Activated CD8-positive, alpha-beta memory T cell treated with anti-CD3 and anti-CD28 coated beads, Interleukin-2, amount 50 U/mL, for 24 hours (primary cell): Measurements from ENCODE around the gene NOXA1.
"Not testable (repeated sequence)": the region's sequence is repeated elsewhere in the genome, so short reads cannot be mapped to it uniquely, and the experiment has no call there.

Experiments used
- DNase-seq: peaks from one replicate; pipeline ENCODE4 v3.0.0-alpha.2; 2020; ENCODE audit errors: extremely low read depth

NOXA1 gene, protein sequence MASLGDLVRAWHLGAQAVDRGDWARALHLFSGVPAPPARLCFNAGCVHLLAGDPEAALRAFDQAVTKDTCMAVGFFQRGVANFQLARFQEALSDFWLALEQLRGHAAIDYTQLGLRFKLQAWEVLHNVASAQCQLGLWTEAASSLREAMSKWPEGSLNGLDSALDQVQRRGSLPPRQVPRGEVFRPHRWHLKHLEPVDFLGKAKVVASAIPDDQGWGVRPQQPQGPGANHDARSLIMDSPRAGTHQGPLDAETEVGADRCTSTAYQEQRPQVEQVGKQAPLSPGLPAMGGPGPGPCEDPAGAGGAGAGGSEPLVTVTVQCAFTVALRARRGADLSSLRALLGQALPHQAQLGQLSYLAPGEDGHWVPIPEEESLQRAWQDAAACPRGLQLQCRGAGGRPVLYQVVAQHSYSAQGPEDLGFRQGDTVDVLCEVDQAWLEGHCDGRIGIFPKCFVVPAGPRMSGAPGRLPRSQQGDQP

DNA sequence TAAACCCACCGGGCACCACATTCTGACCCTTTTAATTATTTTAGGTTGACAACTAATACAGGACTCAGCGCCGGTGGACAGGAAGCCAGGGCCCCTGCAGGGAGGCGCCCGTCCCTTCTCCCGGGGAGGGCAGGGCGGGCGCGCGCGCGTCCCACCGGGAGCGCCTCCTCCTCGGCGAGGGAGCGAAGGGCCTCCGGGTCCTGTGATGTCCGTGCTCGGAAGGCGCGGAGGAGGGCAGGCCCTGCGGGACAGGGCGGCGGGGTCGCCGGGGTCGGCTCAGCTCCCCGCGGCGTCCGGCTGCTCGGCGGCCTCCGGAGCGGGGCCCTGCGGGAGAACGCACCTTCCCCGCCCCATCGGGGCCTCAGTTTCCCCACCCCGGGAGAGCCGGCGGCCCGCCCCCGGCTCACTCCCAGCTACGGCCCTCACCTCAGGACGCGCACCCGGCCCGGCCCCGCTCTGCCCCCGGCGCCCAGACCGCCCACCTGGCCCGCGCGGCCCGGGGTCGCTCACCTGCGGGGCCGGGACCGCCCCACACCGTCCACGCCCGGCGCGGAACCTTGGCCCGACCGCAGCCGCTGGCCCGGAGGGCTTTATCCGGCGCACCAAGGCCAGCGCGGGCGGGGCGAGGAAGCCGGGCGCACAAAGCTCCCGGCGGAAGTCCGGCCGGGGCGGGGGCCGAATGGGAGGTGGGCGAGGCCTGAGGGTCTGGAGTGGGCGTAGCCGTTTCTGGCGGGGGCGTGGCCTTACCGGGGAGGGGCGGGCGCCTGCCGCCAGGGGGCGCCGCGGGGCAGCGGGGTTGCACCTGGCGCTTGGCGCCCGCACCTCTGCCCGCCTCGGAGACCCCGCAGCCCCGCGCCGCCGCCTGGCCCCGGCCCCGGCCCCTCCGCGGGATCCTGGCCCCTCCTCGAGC, at the start of gene NOXA1, which contains the start of gene EXD3:
TSS of gene NOXA1 (plus strand) at position 790 of the 910 bp plus-strand sequence. CDS start 137 bp downstream, outside the sequence.
TSS of gene EXD3 (minus strand) at position 559 of the 910 bp plus-strand sequence. CDS start 27,805 bp downstream, outside the sequence.
- peak; percentile 85 for DNase-seq

DNA sequence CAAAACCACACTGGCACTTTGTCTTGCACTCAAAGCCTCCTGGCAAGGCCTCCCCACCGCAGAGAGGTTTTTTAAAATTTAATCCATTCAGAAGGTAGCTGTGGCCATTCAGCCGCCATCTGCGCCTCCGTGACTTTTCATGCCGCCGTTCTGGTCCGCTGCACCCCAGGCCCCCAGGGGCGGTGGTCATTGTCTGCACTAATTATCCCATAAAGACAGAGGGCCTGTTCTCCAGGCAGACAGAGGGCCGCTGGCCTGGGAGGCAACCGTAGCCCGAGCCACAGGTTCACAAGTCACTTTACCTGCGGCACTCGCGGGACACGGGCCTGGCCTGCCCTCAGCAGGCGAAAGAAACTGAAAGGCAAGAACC, 49.6 kb upstream of the NOXA1 start:
- DNase-seq, result no peak

DNA sequence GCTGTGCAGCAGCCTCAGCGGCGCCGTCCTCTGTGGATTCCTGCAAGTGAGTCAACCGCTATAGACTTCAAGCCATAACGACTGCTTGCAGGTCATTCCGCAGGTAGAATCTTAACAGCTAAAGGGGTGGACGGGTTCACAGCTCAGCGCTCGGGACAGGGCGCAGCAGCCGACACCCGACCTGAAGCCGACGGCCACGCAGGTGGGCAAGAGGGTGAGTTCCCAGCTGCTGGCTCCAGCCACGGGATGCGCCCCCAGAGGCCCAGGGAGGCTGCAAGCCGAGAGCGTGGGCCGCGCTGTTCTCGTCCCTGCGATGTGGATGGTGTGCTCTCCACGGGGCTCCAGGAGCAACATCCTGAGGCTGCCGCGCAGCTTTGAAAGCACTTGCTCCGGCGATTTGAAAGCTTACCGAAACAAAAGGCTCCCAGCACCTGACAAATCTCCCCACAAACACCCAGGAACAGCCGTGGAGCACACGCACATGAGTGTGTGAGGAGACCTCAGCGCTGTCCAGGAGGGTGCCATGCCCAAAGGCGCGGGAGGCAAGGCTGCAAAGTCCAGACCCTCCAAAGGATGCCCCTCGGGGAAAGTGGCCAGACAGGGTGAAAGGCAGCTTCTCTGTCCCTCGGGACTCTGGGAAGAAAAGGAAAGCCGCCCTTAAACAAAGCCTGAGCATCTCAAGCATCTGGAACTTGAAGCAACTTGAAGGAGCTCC, 48.9 kb upstream of the NOXA1 start:
- no peak for DNase-seq

DNA sequence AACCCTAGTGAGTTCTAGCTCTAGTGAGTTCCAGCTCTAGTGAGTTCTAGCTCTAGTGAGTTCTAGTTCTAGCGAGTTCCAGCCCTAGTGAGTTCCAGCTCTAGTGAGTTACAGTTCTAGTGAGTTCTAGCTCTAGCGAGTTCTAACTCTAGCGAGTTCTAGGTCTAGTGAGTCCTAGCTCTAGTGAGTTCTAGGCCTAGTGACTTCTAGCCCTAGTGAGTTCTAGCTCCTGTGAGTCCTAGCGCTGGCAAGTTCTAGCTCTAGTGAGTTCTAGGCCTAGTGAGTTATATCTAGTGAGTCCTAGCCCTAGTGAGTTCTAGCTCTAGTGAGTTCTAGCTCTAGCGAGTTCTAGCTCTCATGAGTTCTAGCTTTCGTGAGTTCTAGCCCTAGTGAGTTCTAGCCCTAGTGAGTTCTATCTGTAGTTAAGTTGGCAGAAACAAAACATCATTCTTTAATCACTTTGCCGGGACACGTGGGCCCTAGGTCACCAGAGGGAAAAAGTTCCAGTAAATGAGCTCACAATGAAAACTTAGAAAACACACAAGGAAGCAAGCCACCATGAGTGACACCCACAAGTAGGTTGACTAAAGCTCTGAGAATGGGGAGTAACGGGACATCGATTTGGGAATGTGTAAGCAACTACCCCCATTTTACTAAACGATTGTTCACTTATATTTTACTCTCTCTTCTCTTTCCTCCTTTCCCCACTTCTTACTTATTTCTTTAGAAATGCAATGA, 47.7 kb upstream of the NOXA1 start:
- DNase-seq, result no peak

DNA sequence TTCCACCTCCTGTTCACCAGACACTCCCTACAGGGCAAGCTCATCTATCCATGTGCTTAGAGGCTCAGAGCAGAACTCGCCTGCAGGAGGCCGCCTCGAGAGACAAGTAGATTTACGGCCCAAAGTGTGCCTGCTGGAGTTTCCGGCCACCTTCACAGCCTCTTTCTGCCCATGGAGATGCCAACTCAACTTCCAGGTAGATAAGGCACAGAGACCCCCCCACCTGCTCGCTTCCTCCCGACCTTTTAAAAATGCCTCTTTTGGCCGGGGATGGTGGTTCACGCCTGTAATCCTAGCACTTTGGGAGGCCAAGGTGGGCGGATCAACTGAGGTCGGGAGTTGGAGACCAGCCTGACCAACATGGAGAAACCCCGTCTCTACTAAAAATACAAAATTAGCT, 46.8 kb upstream of the NOXA1 start:
- DNase-seq, result no peak

DNA sequence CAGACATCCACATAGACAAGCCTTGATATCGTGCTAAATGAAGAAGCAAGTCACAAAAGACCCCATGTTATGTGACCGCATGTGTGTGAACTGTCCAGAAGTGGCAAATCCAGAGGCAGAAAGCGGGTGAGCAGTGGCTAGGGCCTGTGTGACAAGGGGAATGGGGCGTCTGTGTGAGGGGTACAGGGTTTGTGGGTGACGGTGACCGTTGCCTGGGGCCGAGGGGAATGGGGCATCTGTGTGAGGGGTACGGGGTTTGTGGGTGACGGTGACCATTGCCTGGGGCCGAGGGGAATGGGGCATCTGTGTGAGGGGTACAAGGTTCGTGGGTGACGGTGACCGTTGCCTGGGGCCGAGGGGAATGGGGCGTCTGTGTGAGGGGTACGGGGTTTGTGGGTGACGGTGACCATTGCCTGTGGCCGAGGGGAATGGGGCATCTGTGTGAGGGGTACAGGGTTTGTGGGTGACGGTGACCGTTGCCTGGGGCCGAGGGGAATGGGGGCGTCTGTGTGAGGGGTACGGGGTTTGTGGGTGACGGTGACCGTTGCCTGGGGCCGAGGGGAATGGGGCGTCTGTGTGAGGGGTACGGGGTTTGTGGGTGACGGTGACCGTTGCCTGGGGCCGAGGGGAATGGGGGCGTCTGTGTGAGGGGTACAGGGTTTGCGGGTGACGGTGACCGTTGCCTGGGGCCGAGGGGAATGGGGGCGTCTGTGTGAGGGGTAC, 44.3 kb upstream of the NOXA1 start:
- DNase-seq, result not testable (repeated sequence)

DNA sequence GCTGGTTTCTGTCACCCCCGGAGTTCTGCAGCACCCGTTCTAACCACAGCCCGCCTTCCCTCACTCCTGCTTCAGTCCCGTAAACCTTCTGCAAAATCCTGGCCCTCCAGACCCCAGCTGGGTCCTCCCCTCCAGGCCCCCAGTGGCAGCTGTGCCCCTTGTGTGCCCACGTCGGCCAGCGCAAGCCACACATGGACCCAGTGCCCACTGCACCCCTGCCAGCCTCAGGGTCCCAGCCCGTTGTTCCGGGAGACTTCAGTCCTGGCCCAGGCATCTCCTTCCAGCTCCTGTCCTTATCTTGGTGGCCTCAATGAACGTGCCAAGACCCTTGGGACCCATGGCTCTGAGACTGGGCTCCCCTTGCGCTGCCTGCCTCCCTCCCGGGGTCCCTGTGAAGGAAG, 43.4 kb upstream of the NOXA1 start:
- DNase-seq, result no peak

DNA sequence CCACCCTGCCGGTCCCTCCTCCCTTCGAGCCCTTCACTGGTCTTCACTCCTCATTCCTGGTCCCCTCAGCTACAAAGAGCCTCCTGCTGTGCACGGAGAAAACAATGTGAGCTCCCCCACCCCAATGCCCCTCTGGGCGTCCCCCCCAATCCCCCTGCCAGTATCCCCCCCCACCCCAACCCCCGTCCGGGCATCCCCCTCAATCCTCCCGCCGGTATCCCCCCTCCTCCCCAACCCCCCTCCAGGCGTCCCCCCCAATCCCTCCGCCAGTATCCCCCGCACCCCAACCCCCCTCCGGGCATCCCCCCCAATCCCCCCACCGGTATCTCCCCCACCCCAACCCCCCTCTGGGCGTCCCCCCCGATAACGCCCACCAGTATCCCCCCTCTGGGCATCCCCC, 43.0 kb upstream of the NOXA1 start:
- DNase-seq, result no peak

DNA sequence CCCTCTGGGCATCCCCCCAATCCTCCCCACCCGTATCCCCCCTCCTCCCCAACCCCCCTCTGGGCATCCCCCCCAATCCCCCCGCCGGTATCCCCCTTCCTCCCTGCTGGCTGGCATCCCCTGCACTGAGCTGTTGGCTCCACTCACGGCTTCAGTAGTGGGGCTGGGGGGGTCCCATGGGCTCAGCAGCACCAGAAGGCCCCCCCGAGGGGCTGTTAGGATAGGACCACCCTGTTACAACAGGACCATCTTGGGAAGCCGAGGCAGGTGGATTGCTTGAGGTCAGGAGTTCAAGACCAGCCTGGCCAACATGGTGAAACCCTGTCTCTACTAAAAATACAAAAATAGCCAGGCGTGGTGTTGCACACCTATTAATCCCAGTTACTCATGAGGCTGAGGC, 42.6 kb upstream of the NOXA1 start:
- no peak for DNase-seq

DNA sequence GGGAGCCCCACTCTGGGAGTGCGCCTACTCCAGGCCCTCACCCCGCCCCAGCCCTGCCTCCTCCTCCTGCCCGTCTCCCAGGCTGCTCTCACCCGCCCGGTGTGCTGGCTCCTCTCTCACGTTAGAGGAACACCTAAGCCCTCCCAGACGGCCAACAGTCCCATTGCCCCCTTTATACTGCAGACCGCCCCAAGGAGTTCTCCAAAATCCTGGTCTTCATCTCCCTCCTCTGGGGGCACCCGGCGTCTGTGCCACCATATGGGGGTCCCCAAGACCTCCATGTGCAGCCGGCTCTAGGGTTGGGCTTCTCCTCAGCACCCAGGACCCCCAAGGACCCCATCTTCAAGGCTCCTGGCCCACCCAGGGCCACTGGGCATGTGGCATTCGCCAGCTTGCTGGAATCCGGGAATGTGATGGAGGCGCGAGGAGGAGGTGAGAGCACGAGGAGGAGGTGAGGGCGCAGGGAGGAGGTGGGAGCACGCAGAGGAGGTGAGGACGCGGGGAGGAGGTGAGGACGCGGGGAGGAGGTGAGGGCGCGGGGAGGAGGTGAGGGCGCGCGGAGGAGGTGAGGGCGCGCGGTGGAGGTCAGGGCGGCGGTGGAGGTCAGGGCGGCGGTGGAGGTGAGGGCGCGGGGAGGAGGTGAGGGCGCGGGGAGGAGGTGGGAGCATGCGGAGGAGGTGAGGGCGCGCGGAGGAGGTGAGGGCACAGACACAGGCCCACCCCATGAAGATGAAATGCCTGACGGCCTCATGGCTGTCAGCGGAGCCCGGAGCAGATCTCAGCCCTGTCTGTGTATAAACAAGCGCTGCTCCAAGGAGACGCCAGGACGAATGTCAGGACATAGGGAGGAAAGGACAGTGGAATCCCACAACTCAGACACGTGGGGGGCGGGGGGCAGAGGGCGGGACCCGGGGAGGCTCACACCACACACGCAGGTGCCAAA, 41.4 kb upstream of the NOXA1 start:
- no peak for DNase-seq

DNA sequence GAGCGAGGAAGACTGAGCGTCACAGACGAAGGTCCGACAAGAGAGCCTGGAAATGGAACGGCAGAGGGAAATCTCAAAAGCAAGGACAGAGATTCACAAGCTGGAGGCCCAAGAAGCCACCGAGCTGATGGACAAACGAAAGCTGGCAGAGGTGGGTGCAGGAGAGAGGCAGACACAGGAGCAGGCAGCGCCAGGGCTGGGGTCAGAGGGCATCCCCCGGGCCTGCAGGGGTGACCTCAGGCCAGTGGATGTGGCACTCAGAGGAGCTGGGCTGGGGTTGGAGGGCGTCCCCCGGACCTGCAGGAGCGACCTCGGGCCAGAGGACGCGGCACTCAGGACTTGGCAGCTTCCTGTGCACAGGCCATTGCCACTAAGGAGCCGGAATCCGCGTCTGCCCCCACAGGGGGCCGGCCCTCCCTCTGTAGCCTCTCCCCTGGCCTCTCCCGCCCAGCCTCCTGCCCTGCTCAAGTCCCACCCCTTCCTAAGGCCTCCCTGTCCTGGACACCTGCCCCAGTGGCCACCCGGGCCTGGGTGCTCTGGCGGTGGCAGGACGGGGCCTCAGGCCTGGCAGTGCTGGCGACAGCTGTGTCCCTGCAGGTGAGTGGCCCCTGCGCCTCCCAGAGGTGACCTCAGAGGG, 40.6 kb upstream of the NOXA1 start:
- no peak for DNase-seq

DNA sequence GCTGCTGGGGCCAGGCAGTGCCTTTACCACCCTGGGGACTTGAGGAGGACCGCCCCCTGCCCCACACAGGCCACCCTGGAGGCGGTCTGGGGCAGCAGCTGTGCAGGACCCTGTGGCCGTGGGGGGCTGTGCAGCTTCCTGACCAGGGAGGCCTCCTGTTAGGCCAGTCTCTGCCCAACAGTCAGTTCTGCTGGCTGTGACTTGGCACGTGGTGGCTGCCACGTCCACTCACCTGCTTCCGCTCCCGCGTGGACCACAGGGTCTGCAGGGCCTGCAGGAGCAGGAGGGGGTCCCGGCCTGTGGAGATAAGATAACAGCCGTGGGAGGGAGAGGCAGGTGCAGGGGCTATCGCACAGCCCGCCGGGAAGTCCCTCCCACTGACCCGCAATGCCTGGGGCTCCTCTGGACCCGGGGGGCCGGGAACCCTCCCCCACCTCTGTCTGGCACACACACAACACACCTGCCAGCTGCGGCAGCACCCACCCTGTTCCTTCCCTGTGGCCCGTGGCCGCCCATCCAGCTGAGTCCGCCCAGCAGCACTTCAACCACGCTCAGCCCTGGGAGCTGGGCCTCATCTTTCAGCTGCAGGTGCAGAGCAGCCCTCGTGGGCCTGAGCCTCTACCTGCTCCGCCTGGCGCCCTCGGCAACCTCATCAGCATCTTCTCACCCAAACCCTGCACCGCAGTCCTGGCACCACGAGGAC, 40.0 kb upstream of the NOXA1 start:
- no peak for DNase-seq

DNA sequence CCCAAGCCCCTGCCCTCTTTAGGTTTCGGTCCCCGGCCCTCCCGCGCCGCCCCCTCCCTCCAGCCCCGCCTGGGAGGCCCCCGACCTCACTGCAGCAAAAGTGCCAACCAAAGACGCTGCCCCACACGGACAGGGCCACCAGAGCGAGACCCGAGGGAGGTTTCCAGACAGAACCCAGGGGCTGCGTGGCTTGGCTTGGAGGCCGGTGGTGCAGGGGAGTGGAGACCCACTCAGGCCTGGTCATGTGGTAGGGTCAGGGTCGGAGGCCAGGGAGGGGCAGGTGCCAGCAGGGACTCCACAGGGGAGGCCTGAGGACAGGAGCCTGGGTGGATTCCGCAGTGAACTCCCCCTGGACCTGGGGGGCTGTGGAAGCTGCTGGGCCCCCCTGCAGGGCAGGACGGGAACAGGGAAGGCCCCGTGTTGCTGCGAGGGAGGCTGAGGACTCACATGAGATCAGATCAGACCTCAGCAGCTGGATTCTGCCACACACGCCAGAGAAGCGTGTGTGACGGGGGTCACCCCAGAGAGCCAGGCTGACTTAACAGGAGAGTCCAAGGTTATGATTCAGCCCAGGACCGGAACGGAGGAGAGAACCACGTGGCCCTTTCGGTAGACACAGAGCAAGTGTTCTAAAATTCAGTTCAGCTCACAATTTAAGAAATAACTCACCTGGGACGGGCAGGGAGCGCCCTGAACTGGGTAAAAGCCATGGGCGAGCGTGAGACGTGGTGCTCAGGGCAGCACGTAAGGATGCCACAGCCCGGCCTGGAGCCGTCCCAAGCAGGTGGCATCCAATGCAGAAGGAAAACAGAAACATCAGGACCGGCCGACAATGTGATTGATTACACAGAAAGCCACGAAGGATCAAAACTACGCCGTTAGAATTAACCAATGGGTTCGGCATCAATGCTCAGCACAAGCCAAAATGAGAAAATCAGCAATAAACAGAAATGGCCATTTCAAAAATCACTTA, 39.1 kb upstream of the NOXA1 start:
- DNase-seq, result no peak

DNA sequence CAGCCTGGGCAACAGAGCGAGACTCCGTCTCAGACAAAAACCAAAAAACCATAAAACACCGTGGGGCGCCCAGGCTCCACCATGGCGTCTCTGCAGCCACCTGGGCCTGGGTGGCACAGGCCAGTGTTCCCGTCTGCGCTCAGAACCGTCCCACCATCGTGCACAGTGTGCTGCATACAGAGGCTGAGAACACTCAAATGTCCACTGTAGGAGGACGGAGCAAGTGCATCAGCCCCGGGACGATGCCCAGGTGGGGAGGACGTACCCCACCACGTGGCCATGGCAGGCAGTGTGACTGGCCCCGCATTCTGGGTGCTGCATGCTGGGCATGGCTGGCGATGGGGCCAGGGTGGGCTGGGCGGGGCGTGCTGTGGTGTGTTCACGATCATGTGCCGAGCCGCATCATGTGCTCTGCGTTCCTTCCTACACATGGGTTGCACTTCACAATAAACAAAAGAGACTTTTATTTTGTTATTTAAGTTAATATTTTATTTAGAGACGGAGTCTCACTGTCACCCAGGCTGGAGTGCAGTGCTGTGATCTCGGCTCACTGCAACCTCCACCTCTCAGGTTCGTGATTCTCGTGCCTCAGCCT, 38.0 kb upstream of the NOXA1 start:
- no peak for DNase-seq

DNA sequence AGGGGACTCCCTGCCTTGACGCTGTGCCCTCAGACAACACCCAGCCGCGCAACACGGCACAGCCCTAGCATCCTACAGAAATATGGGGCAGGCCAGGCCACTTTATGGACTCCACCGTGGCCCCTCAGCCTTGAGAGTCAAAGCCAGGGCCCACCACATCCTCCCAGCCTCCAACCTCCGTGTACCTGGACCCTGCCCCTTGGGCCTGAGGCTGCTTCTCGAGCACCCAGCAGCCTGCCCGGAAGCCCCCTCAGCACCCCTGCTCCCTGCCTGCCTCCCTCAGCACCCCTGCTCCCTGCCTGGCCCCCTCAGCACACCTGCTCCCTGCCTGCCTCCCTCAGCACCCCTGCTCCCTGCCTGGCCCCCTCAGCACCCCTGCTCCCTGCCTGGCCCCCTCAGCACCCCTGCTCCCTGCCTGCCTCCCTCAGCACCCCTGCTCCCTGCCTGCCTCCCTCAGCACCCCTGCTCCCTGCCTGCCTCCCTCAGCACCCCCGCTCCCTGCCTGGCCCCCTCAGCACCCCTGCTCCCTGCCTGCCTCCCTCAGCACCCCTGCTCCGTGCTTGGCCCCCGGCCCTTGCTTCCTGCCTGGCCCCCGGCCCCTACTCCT, 36.6 kb upstream of the NOXA1 start:
- DNase-seq, result not testable (repeated sequence)
